ENCODE measurements around the gene OR8J3. TPM values are rescaled to one million over a fixed set of nuclear protein-coding genes. Genes with fewer than 3 reads are reported as not detected.
A peak's percentile ranks its signal among the peaks of the same experiment; 100 is the strongest.
"Not testable (repeated sequence)": the region's sequence is repeated elsewhere in the genome, so short reads cannot be mapped to it uniquely, and the experiment has no call there.

Gene OR8J3, protein sequence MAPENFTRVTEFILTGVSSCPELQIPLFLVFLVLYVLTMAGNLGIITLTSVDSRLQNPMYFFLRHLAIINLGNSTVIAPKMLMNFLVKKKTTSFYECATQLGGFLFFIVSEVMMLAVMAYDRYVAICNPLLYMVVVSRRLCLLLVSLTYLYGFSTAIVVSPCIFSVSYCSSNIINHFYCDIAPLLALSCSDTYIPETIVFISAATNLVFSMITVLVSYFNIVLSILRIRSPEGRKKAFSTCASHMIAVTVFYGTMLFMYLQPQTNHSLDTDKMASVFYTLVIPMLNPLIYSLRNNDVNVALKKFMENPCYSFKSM
- polyA plus RNA-seq (ENCODE audit: low read depth in 6 of 6), result not detected

DNA sequence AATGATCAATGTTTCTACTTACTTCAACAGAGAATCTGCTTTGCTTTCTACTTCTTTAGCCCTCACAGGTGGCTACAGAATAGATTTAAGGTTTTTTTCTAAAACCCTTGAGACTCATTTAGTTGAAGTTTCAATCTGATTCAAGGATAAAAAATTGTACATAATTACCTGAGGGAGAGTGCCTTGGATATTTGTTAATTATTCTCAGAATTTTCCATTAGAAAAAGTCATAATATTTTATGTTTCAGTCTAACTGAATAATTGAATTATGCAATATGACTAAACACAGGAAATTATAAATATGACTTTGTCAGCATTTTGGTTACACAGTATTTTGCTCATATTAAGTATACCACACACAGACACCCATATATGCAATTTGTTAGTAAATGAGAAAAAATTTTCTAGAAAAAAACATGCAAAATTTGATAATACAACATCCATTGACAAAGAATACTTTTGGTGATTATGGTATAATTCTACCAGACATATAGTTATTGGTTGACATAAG lies at the start of gene OR8J3:
OR8J3 (minus strand) TSS at position 51 of the 511 bp plus-strand sequence. CDS start 2,483 bp downstream, outside the sequence.
- no peaks in the 10 kb centered on the region for H3K4me1 Mint-ChIP-seq
- H3K4me3 Mint-ChIP-seq, result no peak within 1 kb of the TSS
- DNase-seq (no peak), ATAC-seq (ENCODE audit: low read depth in 2 of 2) (no peak)
- peaks cover 0 to 39% (median 4%) of the 10 kb centered on the region in 7 donors for H3K9me3 Mint-ChIP-seq
- H3K27me3 Mint-ChIP-seq, result no peaks in the 10 kb centered on the region
- H3K36me3 Mint-ChIP-seq, result no peaks in the 10 kb centered on the region
- no peak within 1 kb of the TSS for H3K27ac Mint-ChIP-seq

DNA sequence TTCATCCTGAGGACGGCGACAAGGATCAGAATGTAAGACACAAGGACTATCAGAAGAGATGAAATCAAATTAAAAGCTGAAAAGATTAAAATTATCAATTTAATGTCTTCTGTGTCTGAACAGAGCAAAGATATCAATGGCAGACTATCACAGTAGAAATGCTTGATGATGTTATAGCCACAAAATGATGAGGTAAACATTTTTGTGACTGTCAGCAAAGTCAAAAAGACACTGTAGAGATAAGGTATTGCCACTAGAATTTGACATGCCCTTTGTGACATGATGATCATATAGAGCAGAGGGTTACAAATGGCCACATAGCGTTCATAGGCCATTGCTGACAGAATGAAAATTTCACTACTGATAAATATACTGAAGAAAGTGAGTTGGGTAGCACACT lies 48.6 kb upstream of the OR8J3 start:
- ATAC-seq (ENCODE audit: low read depth in 2 of 2) (no peak), DNase-seq (no peak)
- Mint-ChIP-seq H3K9me3 (peaks cover 3 to 11% (median 5%) of the 10 kb centered on the region in 7 donors), H3K27ac (no peak overlapping the region), H3K36me3 (no peaks in the 10 kb centered on the region), H3K4me3 (no peak overlapping the region), H3K4me1 (no peaks in the 10 kb centered on the region), H3K27me3 (no peaks in the 10 kb centered on the region)

DNA sequence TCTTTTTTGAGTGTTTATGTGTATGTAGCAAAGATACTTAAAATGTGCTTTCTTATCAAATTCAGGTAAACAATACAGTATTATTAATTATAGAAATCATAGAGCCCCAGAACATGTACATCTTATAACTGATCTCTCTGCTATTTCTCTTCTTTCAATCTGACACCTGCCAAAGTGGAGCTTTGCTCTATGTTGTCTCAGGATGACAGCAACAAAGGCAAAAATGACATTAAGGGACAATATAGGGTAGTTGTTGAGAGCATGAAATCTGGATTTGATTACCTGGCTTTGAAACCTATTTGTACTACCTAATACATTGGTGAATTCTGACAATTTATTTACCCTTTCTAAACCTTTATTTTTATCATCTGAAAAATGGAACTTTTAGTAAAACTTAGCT lies 43.5 kb upstream of the OR8J3 start:
- Mint-ChIP-seq H3K27ac (no peak overlapping the region), H3K4me1 (no peaks in the 10 kb centered on the region), H3K4me3 (no peak overlapping the region), H3K27me3 (no peaks in the 10 kb centered on the region), H3K36me3 (no peaks in the 10 kb centered on the region), H3K9me3 (peaks cover 10 to 30% (median 17%) of the 10 kb centered on the region in 7 donors)
- no peak for ATAC-seq (ENCODE audit: low read depth in 2 of 2)
- DNase-seq, result no peak

DNA sequence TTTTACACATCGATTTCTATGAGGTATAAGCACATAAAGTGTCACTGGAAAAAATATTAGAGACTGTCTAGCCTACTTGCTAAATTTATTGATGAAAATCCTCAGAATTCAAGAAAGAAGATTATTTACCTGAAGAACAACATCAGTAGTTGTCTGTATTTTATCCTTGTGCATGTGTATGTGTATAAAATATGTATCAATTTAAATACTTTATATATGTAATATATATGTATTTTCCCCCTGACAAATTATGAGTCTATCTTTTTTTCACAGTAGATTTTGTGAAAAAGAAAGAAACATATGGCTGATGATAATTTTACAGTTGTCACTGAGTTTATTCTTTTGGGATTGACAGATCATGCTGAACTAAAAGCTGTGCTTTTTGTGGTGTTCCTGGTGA lies 36.3 kb upstream of the OR8J3 start, which contains the start of gene OR5J2:
OR5J2 (plus strand) TSS at position 301 of the 400 bp plus-strand sequence; CDS start at position 301, 0 bp downstream.
- no peaks in the 10 kb centered on the region for H3K27me3 Mint-ChIP-seq
- no peaks in the 10 kb centered on the region for H3K4me1 Mint-ChIP-seq
- H3K36me3 Mint-ChIP-seq, result no peaks in the 10 kb centered on the region
- DNase-seq (no peak), ATAC-seq (ENCODE audit: low read depth in 2 of 2) (no peak)
- H3K4me3 Mint-ChIP-seq, result no peak within 1 kb of the TSS
- no peak within 1 kb of the TSS for H3K27ac Mint-ChIP-seq
- peaks cover 4 to 17% (median 6%) of the 10 kb centered on the region in 7 donors for H3K9me3 Mint-ChIP-seq

DNA sequence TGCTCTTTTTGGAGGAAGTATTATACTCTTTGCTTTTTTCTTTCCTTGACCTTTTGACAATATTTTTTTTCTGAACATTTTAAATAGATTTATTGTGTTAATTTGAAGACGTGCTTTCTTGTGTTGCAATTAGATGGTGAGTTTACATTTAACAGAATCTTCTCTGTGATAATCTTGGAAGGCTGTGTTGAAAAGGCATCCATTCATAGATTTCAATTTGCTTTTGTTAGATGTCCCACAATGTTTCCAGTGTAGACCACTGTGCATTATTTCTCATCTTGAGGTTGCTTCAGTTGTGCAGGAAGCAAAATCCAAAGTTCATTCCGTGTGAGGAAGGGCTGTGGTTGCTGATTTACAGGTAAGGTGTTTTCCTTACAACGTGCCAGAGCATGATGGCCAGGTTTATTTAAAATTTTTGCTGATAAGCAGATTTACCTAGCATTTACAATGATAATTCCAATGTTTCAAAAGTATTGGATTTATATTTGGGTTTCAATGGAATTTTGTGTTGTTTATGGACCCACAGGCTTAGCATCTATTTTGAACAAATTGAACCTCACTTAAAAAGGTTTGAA lies 32.3 kb upstream of the OR8J3 start:
- Mint-ChIP-seq H3K36me3 (no peaks in the 10 kb centered on the region), H3K9me3 (peaks cover 0 to 5% (median 3%) of the 10 kb centered on the region in 7 donors), H3K27me3 (no peaks in the 10 kb centered on the region), H3K4me3 (no peak overlapping the region), H3K4me1 (peaks cover 0 to 4% (median 0%) of the 10 kb centered on the region in 3 donors), H3K27ac (no peak overlapping the region)
- DNase-seq (no peak), ATAC-seq (ENCODE audit: low read depth in 2 of 2) (no peak)

DNA sequence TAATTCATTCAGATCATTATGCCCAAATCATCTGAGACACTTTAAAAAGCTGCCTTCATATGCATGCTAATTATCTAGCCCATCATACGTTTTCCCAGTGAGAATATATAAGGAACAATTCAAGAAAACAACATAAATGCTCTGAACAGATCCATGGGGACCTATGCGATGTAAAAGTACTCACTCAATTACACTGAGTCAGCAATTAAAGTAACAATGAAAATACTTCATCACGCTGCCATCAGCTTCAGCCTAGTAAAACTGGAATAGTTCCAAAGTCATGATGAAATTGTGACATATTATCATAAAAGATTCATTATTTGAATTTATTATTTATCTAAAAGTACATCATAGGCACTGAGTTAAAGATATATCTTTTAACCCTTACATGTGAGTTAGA lies 23.8 kb upstream of the OR8J3 start:
- no peaks in the 10 kb centered on the region for H3K27me3 Mint-ChIP-seq
- ATAC-seq (ENCODE audit: low read depth in 2 of 2), result no peak
- no peaks in the 10 kb centered on the region for H3K36me3 Mint-ChIP-seq
- no peaks in the 10 kb centered on the region for H3K4me1 Mint-ChIP-seq
- H3K9me3 Mint-ChIP-seq, result peaks cover 0 to 8% (median 5%) of the 10 kb centered on the region in 7 donors
- no peak overlapping the region for H3K4me3 Mint-ChIP-seq
- no peak for DNase-seq
- no peak overlapping the region for H3K27ac Mint-ChIP-seq

DNA sequence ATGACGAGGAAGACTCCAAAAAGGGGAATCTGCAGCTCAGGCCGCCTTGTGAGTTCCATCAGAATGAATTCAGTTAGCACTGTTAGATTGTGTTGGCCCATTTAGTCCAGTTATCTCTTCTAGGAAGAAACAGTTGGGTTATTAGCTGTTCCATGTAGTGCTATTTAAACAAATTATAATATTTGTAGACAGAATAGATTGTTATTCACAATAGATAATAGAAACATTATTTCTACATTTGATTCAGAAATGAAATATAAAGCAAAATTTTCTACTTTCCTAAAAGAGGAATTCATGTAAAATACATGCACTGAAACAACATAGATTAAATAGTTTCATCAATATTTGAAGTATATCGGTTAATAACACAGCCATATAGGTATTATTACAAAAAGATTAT lies 20.2 kb upstream of the OR8J3 start, which contains the start of gene OR8K5:
OR8K5 (minus strand) TSS at position 101 of the 400 bp plus-strand sequence; CDS start at position 101, 0 bp downstream.
- no peaks in the 10 kb centered on the region for H3K4me1 Mint-ChIP-seq
- no peak within 1 kb of the TSS for H3K27ac Mint-ChIP-seq
- H3K36me3 Mint-ChIP-seq, result no peaks in the 10 kb centered on the region
- no peak for DNase-seq
- peaks cover 4 to 19% (median 12%) of the 10 kb centered on the region in 7 donors for H3K9me3 Mint-ChIP-seq
- no peak within 1 kb of the TSS for H3K4me3 Mint-ChIP-seq
- no peak for ATAC-seq (ENCODE audit: low read depth in 2 of 2)
- H3K27me3 Mint-ChIP-seq, result no peaks in the 10 kb centered on the region

DNA sequence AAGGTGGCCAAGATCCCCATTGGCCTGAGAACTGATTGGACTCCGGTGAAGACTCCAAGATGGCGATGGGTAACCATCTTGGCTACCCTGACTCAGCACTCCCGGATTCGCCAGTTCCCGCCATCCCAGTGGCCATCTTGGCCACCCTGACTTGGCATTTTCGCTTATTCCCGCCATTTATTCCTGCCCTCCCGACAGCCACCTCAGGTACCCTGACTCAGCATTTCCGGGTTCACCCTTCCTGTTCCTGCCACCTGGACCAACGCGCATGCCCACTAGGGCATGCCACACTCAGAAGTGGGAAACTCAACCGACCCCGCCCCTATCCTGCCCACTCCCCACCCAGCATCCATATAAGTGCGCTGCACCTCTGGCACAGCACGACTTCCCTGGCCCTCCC lies 12.3 kb upstream of the OR8J3 start:
- Mint-ChIP-seq H3K36me3 (no peaks in the 10 kb centered on the region), H3K4me1 (no peaks in the 10 kb centered on the region), H3K27ac (no peak overlapping the region), H3K9me3 (peaks cover 8 to 28% (median 20%) of the 10 kb centered on the region in 7 donors), H3K4me3 (no peak overlapping the region), H3K27me3 (no peaks in the 10 kb centered on the region)
- ATAC-seq (ENCODE audit: low read depth in 2 of 2) (no peak), DNase-seq (no peak)

DNA sequence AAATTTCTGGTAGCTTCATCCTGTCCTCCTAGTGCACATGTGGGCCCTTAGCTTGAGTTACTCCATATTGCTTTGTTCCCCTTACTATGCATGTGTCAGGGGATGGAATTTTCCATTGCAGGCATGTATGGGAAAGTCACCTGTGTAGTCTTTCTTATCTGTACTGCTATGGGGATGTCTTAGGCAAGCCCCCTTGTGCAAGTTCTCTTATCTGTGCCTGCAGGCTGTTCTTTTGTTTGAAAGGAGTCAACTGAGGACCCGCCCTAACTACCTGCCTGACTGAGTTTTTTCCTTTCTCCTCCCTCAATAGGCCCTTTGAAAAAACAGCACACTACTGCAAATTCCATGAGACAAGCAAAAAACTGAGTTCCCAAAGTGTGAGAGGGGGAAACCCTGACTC lies 11.4 kb upstream of the OR8J3 start:
- no peaks in the 10 kb centered on the region for H3K36me3 Mint-ChIP-seq
- H3K27me3 Mint-ChIP-seq, result no peaks in the 10 kb centered on the region
- no peak overlapping the region for H3K4me3 Mint-ChIP-seq
- ATAC-seq (ENCODE audit: low read depth in 2 of 2) (no peak), DNase-seq (no peak)
- H3K4me1 Mint-ChIP-seq, result no peaks in the 10 kb centered on the region
- peaks cover 2 to 26% (median 18%) of the 10 kb centered on the region in 7 donors for H3K9me3 Mint-ChIP-seq
- H3K27ac Mint-ChIP-seq, result no peak overlapping the region

DNA sequence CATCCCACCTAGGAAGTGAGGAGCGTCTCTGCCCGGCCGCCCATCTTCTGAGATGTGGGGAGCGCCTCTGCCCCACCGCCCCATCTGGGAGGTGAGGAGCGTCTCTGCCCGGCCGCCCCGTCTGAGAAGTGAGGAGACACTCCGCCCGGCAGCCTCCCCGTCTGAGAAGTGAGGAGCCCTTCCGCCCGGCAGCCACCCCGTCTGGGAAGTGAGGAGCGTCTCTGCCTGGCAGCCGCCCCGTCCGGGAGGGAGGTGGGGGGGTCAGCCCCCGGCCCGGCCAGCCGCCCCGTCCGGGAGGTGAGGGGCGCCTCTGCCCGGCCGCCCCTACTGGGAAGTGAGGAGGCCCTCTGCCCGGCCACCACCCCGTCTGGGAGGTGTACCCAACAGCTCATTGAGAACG lies 3.7 kb upstream of the OR8J3 start:
- not testable (repeated sequence) for ATAC-seq (ENCODE audit: low read depth in 2 of 2); H3K36me3 Mint-ChIP-seq; H3K27me3 Mint-ChIP-seq; DNase-seq; H3K4me3 Mint-ChIP-seq; H3K27ac Mint-ChIP-seq; H3K4me1 Mint-ChIP-seq
- peaks cover 0 to 22% (median 4%) of the 10 kb centered on the region in 7 donors for H3K9me3 Mint-ChIP-seq

DNA sequence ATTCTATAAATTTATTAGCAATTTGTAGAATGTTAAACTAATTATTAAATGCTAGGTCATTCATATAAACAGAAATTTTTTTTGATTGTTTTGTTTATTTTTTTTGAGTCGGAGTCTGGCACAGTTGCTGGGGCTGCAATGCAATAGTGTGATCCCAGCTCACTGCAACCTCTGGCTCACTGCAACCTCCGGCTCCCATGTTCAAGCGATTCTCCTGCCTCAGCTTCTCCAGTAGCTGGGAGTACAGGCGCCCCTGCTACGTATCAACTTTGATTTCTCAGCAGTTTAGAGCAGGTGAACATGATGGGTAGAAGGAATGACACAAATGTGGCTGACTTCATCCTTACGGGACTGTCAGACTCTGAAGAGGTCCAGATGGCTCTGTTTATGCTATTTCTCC lies 17.9 kb downstream of the OR8J3 start, which contains the start of gene OR8H3:
OR8H3 (plus strand) TSS at position 301 of the 400 bp plus-strand sequence; CDS start at position 301, 0 bp downstream.
- no peak for DNase-seq
- Mint-ChIP-seq H3K27me3 (no peaks in the 10 kb centered on the region), H3K4me3 (no peak within 1 kb of the TSS), H3K27ac (no peak within 1 kb of the TSS), H3K4me1 (no peaks in the 10 kb centered on the region), H3K9me3 (peaks cover 2 to 14% (median 7%) of the 10 kb centered on the region in 7 donors), H3K36me3 (no peaks in the 10 kb centered on the region)
- no peak for ATAC-seq (ENCODE audit: low read depth in 2 of 2)

DNA sequence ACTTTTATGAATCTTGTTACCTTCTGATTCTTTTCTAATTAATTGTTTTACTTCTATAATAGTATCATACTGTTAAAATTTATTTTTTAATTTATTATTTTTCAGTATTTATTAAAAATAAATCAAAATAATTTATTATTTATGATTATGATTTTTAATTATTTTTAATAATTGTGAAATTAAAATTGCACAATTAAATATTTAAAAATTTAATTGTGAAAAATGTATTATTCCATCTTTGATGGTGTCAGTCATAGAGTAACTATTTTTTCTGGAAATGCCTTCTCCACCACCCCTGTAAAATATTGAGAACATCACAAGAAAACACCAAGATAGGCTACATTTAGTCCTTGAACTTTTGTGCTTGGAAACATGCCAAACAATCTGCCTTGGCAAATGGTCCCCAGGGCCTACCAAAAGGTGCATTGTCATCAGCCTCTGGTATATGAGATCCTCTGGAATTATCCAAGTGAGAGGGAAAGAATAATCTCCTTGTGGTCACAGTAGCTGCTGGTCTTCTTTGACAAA lies 36.7 kb downstream of the OR8J3 start, which contains the start of gene OR8H2:
OR8H2 (plus strand) TSS at position 478 of the 528 bp plus-strand sequence. CDS start 1,356 bp downstream, outside the sequence.
- Mint-ChIP-seq H3K4me3 (no peak within 1 kb of the TSS), H3K27me3 (no peaks in the 10 kb centered on the region), H3K27ac (no peak within 1 kb of the TSS), H3K4me1 (no peaks in the 10 kb centered on the region), H3K36me3 (no peaks in the 10 kb centered on the region), H3K9me3 (peaks cover 6 to 22% (median 9%) of the 10 kb centered on the region in 7 donors)
- no peak for ATAC-seq (ENCODE audit: low read depth in 2 of 2)
- no peak for DNase-seq

DNA sequence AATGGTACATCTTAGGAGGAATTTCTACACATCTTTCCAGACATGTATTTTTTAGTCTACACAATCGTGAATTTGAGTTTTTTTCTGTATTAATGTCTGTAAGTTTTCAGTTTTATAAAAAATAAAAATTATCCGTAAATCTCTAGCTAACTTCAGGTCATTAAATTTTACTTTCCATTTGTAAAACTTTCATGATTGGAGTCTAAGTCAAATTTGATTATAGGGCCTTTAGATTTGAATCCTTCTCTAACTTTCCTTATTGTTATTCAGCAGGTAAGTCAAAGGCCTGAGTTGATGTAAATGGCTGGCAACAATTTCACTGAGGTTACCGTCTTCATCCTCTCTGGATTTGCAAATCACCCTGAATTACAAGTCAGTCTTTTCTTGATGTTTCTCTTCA lies 47.0 kb downstream of the OR8J3 start, which contains the start of gene OR8I2:
OR8I2 (plus strand) TSS at position 301 of the 400 bp plus-strand sequence; CDS start at position 301, 0 bp downstream.
- no peak for ATAC-seq (ENCODE audit: low read depth in 2 of 2)
- no peak for DNase-seq
- H3K9me3 Mint-ChIP-seq, result peaks cover 0 to 9% (median 1%) of the 10 kb centered on the region in 7 donors
- H3K36me3 Mint-ChIP-seq, result no peaks in the 10 kb centered on the region
- H3K27me3 Mint-ChIP-seq, result no peaks in the 10 kb centered on the region
- H3K4me1 Mint-ChIP-seq, result no peaks in the 10 kb centered on the region
- no peak within 1 kb of the TSS for H3K4me3 Mint-ChIP-seq
- peak within 1 kb of the TSS in 1 of 6 donors; percentile 45 for H3K27ac Mint-ChIP-seq
